Tibial artery (tissue), 4 donors: Measurements from ENCODE around the gene ZNF175.

ENCODE experiments used
- DNase-seq, 2 donors: peaks; one replicate each; pipeline ENCODE4 v3.0.0-alpha.2; 2019
- H3K27ac ChIP-seq, 2 donors: fragments of 200-600 bp; sonication (generic) in 1 of 2; 1 replicate in 1 of 2; 2 replicates in 1 of 2; pipeline ENCODE4 v1.5.1; 2018 to 2019; ENCODE audit warnings: mild to moderate bottlenecking in 1 of 2
- H3K27me3 ChIP-seq, 2 donors: fragments of 200-600 bp; sonication (generic) in 1 of 2; one replicate each; pipeline versions ENCODE4 v1.5.1 to v1.6.0; 2016 to 2019
- H3K36me3 ChIP-seq, 3 donors: fragments of 200-600 bp; sonication (generic) in 2 of 3; one replicate each; pipeline ENCODE4 v1.5.1; 2016 to 2019; ENCODE audit warnings: mild to moderate bottlenecking in 2 of 3
- H3K4me1 ChIP-seq, 4 donors: fragments of 200-600 bp; sonication (generic) in 2 of 4; 1 replicate in 3 of 4; 2 replicates in 1 of 4; pipeline ENCODE4 v1.5.1; 2016 to 2019
- H3K4me3 ChIP-seq, 2 donors: fragments of 200-600 bp; sonication (generic) in 1 of 2; 1 replicate in 1 of 2; 2 replicates in 1 of 2; pipeline ENCODE4 v1.5.1; 2018 to 2019; ENCODE audit warnings: mild to moderate bottlenecking in 2 of 2
- H3K9me3 ChIP-seq, 3 donors: fragments of 200-600 bp; sonication (generic) in 1 of 3; one replicate each; pipeline ENCODE4 v1.5.1; 2016 to 2019
- intact Hi-C: fragments of 100-400 bp; cut with DNase I; formaldehyde crosslinking; loops from one replicate; pipeline ENCODE4 v1.15.0; 2023; ENCODE audit warnings: low total_unique reads
- TF ChIP-seq, protein P1 (sequence below), 2 experiments: fragments of 200-600 bp in 1 of 2; fragments of 450-650 bp in 1 of 2; IDR thresholded peaks; one replicate each; pipeline ENCODE4 v1.5.1; 2017 to 2019; ENCODE audit warnings: antibody characterized with exemption in 2 of 2, mild to moderate bottlenecking in 1 of 2, moderate library complexity in 1 of 2

Gene ZNF175

DNA sequence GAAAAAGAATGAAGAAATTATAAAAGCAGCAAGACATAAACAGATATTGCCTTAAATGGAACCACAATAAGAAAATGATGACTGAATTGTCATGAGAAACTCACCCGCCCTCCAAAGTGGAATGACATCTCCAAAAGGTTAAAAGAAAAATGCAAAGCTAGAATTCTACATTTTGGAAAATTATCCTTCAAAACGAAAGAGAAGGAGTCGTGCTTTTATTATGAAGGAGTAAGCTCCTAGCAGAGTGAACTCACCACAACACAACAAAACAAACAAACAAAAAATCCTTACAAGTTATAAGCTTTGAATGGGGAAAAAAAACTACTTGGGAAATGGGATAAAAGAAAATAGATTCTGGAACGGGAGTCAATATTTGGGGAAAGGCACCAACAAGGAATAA is 68.8 kb downstream of the ZNF175 start:
- no peak overlapping the region for H3K27ac ChIP-seq
- no peak overlapping the region for H3K4me3 ChIP-seq
- no peaks in the 10 kb centered on the region for H3K4me1 ChIP-seq
- no peaks in the 10 kb centered on the region for H3K36me3 ChIP-seq
- TF ChIP-seq, protein P1, sequence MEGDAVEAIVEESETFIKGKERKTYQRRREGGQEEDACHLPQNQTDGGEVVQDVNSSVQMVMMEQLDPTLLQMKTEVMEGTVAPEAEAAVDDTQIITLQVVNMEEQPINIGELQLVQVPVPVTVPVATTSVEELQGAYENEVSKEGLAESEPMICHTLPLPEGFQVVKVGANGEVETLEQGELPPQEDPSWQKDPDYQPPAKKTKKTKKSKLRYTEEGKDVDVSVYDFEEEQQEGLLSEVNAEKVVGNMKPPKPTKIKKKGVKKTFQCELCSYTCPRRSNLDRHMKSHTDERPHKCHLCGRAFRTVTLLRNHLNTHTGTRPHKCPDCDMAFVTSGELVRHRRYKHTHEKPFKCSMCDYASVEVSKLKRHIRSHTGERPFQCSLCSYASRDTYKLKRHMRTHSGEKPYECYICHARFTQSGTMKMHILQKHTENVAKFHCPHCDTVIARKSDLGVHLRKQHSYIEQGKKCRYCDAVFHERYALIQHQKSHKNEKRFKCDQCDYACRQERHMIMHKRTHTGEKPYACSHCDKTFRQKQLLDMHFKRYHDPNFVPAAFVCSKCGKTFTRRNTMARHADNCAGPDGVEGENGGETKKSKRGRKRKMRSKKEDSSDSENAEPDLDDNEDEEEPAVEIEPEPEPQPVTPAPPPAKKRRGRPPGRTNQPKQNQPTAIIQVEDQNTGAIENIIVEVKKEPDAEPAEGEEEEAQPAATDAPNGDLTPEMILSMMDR (IDR thresholded peaks at IDR 0.05): no peak
- DNase-seq: no peak
- H3K9me3 ChIP-seq: no peaks in the 10 kb centered on the region
- peaks cover 0 to 16% of the 10 kb centered on the region in 2 donors for H3K27me3 ChIP-seq
- intact Hi-C loops: no loop called here

DNA sequence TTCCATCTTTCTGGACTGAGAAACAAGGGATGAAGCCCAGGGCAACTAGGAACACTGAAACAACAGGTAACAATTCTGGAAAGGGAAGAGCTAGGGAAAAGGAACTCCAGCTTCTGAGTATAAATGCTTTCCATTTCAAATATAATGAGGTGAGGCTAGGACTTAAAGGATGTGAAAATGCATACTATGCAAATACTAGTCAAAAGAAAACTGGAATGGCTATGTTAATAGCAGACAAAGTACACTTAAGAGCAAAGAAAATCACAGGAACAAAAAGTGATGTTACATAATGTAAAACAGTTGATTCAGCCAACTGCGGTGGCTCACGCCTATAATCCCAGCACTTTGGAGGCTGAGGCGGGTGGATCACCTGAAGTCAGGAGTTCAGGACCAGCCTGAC is 69.3 kb downstream of the ZNF175 start:
- Histone ChIP-seq H3K27ac (no peak overlapping the region), H3K4me3 (no peak overlapping the region), H3K36me3 (no peaks in the 10 kb centered on the region), H3K4me1 (no peaks in the 10 kb centered on the region), H3K9me3 (no peaks in the 10 kb centered on the region), H3K27me3 (peaks cover 0 to 16% of the 10 kb centered on the region in 2 donors)
- intact Hi-C loops: no loop called here
- TF ChIP-seq, protein P1 (IDR thresholded peaks at IDR 0.05): no peak
- DNase-seq: no peak

DNA sequence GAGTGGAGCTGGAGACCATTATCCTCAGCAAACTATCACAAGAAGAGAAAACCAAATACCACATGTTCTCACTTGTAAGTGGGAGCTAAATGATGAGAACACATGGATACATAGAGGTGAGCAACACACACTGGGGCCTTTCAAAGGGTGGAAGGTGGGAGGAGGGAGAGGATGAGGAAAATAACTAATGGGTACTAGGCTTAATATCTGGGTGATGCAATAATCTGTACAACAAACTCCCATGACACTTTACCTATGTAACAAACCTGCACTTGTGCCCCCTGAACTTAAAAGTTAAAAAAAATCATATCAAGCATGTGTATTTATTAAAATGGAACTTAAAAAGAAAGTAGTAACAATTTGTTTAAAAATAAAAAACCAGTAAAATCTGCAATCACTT is 70.6 kb downstream of the ZNF175 start:
- Histone ChIP-seq H3K4me3 (no peak overlapping the region), H3K27ac (no peak overlapping the region), H3K4me1 (no peaks in the 10 kb centered on the region), H3K27me3 (peaks cover 0 to 16% of the 10 kb centered on the region in 2 donors), H3K36me3 (no peaks in the 10 kb centered on the region), H3K9me3 (no peaks in the 10 kb centered on the region)
- no peak for DNase-seq
- intact Hi-C loops: no loop called here
- TF ChIP-seq, protein P1 (IDR thresholded peaks at IDR 0.05): no peak
